Measurements from ENCODE around the gene NBDY. TPM values are rescaled to one million over a fixed set of nuclear protein-coding genes. Genes with fewer than 3 reads are reported as not detected.

Gene NBDY
- total RNA-seq, 1 donor from 2014 or later = 17.0 TPM

DNA sequence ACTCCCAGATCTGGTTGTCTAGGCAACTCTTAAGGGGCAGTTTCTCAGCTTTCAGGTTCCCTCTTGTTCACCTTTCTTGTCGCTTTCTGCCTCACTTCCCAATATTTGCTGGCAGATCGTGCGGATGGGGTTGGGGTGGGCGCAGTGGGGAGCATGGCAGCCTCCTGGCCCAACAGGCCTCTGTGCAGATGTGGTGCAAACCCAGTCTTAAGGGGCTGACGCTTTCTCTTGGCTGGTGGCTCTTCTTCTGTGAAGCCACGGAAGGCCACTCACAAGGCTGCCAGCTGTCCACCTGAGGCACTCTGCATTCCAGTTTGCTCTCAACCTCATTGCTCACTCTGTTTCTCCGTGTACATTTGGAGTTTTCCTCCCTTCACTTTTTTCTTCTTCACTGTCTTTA is 61.7 kb downstream of the NBDY start:
- TF ChIP-seq, protein P1, sequence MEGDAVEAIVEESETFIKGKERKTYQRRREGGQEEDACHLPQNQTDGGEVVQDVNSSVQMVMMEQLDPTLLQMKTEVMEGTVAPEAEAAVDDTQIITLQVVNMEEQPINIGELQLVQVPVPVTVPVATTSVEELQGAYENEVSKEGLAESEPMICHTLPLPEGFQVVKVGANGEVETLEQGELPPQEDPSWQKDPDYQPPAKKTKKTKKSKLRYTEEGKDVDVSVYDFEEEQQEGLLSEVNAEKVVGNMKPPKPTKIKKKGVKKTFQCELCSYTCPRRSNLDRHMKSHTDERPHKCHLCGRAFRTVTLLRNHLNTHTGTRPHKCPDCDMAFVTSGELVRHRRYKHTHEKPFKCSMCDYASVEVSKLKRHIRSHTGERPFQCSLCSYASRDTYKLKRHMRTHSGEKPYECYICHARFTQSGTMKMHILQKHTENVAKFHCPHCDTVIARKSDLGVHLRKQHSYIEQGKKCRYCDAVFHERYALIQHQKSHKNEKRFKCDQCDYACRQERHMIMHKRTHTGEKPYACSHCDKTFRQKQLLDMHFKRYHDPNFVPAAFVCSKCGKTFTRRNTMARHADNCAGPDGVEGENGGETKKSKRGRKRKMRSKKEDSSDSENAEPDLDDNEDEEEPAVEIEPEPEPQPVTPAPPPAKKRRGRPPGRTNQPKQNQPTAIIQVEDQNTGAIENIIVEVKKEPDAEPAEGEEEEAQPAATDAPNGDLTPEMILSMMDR (IDR thresholded peaks at IDR 0.05; ENCODE audit: insufficient read depth, low read length, poor library complexity, severe bottlenecking) = no peak
- no peaks in the 10 kb centered on the region for H3K36me3 ChIP-seq (ENCODE audit: control insufficient read depth, insufficient read depth, low read length)
- H3K27me3 ChIP-seq (ENCODE audit: control insufficient read depth, insufficient read depth, low read length) = no peaks in the 10 kb centered on the region
- DNase-seq (ENCODE audit: low read depth) = no peak
- no peak overlapping the region for H3K4me3 ChIP-seq (ENCODE audit: low read depth, low read length)

DNA sequence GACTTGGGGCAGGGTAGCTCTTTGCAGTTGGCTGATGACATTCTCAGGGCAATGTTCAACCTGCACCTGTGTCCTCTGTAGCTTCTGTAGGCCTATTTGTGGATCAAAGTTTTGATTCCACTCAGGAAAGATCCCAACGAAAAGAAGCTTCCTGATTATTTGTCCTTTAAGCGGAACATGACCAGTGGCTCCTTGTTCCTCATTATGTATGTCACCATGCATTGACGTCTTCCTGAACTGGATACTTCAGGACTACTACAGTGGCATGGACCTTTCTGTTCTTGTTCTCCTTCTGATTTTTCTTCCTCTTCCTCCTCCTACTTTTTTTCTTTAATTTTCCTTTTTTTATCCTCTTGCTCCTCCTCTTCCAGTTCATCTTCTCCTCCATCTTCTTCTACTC is 62.4 kb downstream of the NBDY start:
- no peaks in the 10 kb centered on the region for H3K27me3 ChIP-seq (ENCODE audit: control insufficient read depth, insufficient read depth, low read length)
- TF ChIP-seq, protein P1 (IDR thresholded peaks at IDR 0.05; ENCODE audit: insufficient read depth, low read length, poor library complexity, severe bottlenecking) = no peak
- no peak for DNase-seq (ENCODE audit: low read depth)
- H3K36me3 ChIP-seq (ENCODE audit: control insufficient read depth, insufficient read depth, low read length) = no peaks in the 10 kb centered on the region
- no peak overlapping the region for H3K4me3 ChIP-seq (ENCODE audit: low read depth, low read length)

DNA sequence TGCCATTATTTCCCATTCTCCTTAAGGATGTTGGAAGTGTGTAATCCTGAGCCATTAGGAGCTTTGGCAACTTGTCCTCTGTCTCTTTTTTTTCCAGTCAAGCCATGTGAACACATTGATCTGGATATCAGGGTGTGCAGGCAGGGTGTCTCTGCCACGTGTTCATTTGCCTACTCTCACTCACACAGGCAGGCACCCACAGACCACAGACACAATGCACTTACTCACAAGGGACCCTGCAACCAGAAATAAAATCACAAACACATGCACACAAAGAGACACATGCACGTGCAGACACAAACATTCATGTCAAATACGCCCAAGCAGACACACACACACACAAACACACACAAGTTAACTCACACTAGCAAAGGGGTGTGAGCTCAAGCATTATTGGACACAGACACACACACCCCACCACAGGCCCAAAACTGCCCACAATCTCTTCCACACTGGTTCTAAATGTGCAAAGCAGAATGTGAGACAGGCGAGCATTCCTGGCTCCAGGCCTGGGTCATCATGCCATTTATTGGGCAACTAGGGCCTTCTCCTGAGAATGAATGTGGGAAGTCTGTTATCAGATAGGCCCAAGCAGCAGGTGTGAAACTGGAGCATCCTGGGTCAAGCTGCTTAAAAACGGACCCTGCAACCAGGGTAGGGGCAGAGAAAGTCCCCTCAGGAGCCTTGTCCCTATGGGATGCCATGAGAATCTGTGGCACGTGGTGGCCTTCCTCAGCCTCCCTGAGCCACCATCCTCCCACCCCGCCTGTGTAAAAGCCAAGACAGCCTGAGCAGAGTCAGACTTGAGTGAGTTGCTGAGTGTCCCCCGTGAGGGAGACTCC is 63.4 kb downstream of the NBDY start:
- Histone ChIP-seq H3K4me3 (ENCODE audit: low read depth, low read length) (no peak overlapping the region), H3K36me3 (ENCODE audit: control insufficient read depth, insufficient read depth, low read length) (no peaks in the 10 kb centered on the region), H3K27me3 (ENCODE audit: control insufficient read depth, insufficient read depth, low read length) (no peaks in the 10 kb centered on the region)
- TF ChIP-seq, protein P1 (IDR thresholded peaks at IDR 0.05; ENCODE audit: insufficient read depth, low read length, poor library complexity, severe bottlenecking) = no peak
- DNase-seq (ENCODE audit: low read depth) = no peak

DNA sequence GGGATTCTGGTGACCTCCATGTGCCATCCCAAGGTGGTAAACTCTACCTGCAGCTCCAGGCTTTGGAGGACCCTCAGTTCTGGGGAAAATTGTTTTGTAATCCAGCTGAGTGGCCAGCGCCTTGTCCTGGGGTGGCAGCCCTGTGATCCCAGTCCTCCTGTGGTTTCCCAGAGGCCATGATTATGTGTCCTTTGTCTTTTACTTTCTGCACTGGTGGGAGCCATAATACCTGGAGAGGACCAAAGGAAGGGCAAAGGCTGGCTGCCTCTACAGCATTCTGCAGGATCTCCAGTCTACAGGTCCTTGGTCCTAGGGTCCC is 64.0 kb downstream of the NBDY start:
- no peak for DNase-seq (ENCODE audit: low read depth)
- Histone ChIP-seq H3K36me3 (ENCODE audit: control insufficient read depth, insufficient read depth, low read length) (no peaks in the 10 kb centered on the region), H3K4me3 (ENCODE audit: low read depth, low read length) (no peak overlapping the region), H3K27me3 (ENCODE audit: control insufficient read depth, insufficient read depth, low read length) (no peaks in the 10 kb centered on the region)
- TF ChIP-seq, protein P1 (IDR thresholded peaks at IDR 0.05; ENCODE audit: insufficient read depth, low read length, poor library complexity, severe bottlenecking) = no peak

DNA sequence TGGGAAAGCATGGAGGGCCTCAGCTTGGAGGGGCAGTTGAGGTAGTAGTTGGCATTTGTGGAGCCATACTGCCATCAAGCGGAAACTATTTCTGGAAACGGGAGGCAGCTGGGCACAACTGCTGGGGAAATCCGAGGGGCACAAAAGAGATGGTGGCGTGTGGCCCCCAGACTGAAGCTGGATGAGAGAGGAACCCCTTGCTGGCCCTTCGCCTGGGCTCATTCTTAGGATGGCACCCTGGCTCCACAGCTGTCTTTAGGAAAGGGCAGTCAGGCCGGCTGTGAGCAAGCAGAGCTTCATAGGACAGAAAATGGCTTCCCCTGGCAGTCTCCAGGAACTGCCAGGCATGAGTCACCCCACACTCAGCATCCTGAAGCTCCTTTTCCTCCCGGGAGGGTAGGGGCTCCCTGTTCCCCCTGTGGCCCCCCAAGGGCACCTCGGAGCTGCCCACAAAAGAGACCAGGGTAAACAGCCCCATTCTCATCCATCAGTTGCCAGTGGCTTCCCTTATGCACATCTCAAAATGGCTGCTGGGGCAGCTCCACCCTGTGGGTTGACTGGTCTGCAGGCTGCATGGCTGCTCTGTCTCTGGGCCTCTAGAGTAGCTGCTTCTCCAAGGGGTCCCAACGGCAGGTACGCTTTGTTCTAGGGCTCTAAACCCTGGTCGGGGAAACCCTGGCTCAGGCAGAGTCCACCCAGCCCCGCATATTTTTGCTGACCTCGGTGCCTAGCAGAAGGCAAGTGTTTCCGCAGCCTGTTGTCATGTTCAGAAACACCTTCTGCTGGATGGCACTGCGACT is 64.7 kb downstream of the NBDY start:
- no peaks in the 10 kb centered on the region for H3K27me3 ChIP-seq (ENCODE audit: control insufficient read depth, insufficient read depth, low read length)
- TF ChIP-seq, protein P1 (IDR thresholded peaks at IDR 0.05; ENCODE audit: insufficient read depth, low read length, poor library complexity, severe bottlenecking) = no peak
- no peak for DNase-seq (ENCODE audit: low read depth)

More for the DNA sequence above, 64.7 kb downstream of the NBDY start:
- Histone ChIP-seq H3K36me3 (ENCODE audit: control insufficient read depth, insufficient read depth, low read length) (no peaks in the 10 kb centered on the region), H3K4me3 (ENCODE audit: low read depth, low read length) (no peak overlapping the region)

All from kidney epithelial cell (primary cell).